ENCODE measurements around the gene BMP2. TPM values are rescaled to one million over a fixed set of nuclear protein-coding genes. Genes with fewer than 3 reads are reported as not detected.
A peak's percentile ranks its signal among the peaks of the same experiment; 100 is the strongest.

BMP2 gene
- 0.44 TPM for polyA plus RNA-seq (2013)

DNA sequence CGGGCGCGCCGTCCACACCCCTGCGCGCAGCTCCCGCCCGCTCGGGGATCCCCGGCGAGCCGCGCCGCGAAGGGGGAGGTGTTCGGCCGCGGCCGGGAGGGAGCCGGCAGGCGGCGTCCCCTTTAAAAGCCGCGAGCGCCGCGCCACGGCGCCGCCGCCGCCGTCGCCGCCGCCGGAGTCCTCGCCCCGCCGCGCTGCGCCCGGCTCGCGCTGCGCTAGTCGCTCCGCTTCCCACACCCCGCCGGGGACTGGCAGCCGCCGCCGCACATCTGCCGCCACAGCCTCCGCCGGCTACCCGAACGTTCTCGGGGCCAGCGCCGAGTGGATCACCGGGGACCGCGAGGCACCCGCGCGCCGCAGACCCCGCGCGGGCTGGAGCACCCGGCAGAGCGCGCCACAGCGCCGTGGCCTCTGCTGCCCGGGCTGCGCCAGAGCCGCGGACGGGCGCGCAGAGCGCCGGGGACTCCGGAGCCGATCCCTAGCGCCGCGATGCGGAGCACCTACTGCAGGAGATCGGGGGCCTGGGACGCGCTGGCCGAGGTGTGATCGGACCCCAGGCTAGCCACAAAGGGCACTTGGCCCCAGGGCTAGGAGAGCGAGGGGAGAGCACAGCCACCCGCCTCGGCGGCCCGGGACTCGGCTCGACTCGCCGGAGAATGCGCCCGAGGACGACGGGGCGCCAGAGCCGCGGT, at the start of gene BMP2:
Gene BMP2 (plus strand): TSS at position 151 of the 692 bp plus-strand sequence. CDS start 2,441 bp downstream, outside the sequence.
- ChIA-PET CTCF (interaction anchor here (1.6 to 2.6 kb wide), 2 partner anchors 60 to 62 kb away, joined by 5 to 7 read pairs; no protein-coding TSS in a partner anchor), POLR2A (no interaction called here)
- peaks cover 13 to 57% (median 40%) of the 10 kb centered on the region in 5 experiments for H3K27me3 ChIP-seq (replicated peaks in 2 of 5; ENCODE audit: control insufficient read depth in 4 of 5, insufficient read depth in 5 of 5, low read length in 4 of 5)
- peak; percentile 43 to 74 (median 64) for DNase-seq
- no peak within 1 kb of the TSS for H3K27ac ChIP-seq (ENCODE audit: insufficient read depth in 1 of 2, low read depth in 1 of 2, low read length in 2 of 2, poor library complexity in 1 of 2, severe bottlenecking in 2 of 2)
- peaks cover 0 to 32% (median 18%) of the 10 kb centered on the region in 4 experiments for H3K4me1 ChIP-seq (ENCODE audit: control extremely low read depth in 1 of 4, control insufficient read depth in 4 of 4, insufficient read depth in 4 of 4, low read length in 3 of 4)
- H3K9me3 ChIP-seq (ENCODE audit: control extremely low read depth in 1 of 5, control insufficient read depth in 4 of 5, insufficient read depth in 2 of 5, low read depth in 1 of 5, low read length in 4 of 5) = no peaks in the 10 kb centered on the region
- H3K4me3 ChIP-seq (ENCODE audit: control insufficient read depth in 1 of 7, extremely low read depth in 1 of 7, insufficient read depth in 4 of 7, low read depth in 2 of 7, low read length in 6 of 7) = peak within 1 kb of the TSS; percentile 33 to 78 (median 62)
- H3K36me3 ChIP-seq (ENCODE audit: control insufficient read depth in 4 of 4, insufficient read depth in 4 of 4, low read length in 3 of 4) = no peaks in the 10 kb centered on the region
- under 1% methylated on average over 104 of the region's 112 CpGs for WGBS (ENCODE audit: insufficient coverage)

DNA sequence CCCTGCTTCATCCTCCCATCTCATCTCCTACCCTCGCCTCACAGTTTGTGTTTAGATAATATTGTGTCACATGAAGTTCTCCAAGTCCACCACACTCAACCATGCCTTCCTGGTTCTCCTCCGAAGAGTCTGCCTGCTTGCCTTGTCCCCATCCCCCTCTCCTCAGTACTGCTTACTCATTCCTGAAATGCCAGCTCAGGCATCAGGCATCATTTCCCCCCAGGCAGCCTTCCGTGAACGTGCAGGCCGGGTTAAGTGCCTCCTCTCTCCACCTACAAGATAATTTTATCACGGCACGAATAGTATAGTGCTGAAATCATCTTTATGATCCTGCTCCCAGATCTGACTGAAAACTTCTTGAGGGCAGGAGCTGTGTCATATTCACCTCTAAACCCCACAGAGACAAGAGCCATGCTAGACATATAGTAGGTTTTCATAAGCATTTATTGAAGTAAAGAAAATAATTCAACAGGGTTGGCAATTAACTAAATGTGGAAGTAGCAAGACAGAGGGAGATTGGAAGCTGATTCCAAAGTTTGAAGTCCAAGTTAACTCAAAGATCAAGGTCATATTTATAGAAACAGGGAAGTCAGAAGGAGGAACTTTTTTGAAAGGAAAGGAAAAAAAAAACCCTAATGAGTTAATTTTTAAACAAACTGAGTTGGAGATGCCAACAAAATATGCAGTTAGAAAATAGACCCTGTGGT, 48.7 kb upstream of the BMP2 start:
- Histone ChIP-seq H3K4me3 (ENCODE audit: control insufficient read depth in 1 of 7, extremely low read depth in 1 of 7, insufficient read depth in 4 of 7, low read depth in 2 of 7, low read length in 6 of 7) (no peak overlapping the region), H3K27ac (ENCODE audit: insufficient read depth in 1 of 2, low read depth in 1 of 2, low read length in 2 of 2, poor library complexity in 1 of 2, severe bottlenecking in 2 of 2) (no peak overlapping the region), H3K4me1 (ENCODE audit: control extremely low read depth in 1 of 4, control insufficient read depth in 4 of 4, insufficient read depth in 4 of 4, low read length in 3 of 4) (no peaks in the 10 kb centered on the region), H3K27me3 (replicated peaks in 2 of 5; ENCODE audit: control insufficient read depth in 4 of 5, insufficient read depth in 5 of 5, low read length in 4 of 5) (peaks cover 0 to 64% (median 18%) of the 10 kb centered on the region in 5 experiments), H3K36me3 (ENCODE audit: control insufficient read depth in 4 of 4, insufficient read depth in 4 of 4, low read length in 3 of 4) (no peaks in the 10 kb centered on the region), H3K9me3 (ENCODE audit: control extremely low read depth in 1 of 5, control insufficient read depth in 4 of 5, insufficient read depth in 2 of 5, low read depth in 1 of 5, low read length in 4 of 5) (peaks cover 0 to 1% (median 0%) of the 10 kb centered on the region in 5 experiments)
- ChIA-PET CTCF (interaction anchor here (1.1 to 2.6 kb wide), 2 partner anchors 10 to 11 kb away, joined by 3 to 8 read pairs; no protein-coding TSS in a partner anchor), POLR2A (no interaction called here)
- DNase-seq = no peak
- 93% methylated on average over 4 of the region's 7 CpGs for WGBS (ENCODE audit: insufficient coverage)

GRCh38 chr20:6719369-6719721, 48.1 kb upstream of the BMP2 start:
- no peak for DNase-seq
- POLR2A ChIA-PET = no interaction called here
- CTCF ChIA-PET = interaction anchor here (2.6 kb wide), 1 partner anchor 12 kb away, joined by 8 read pairs; no protein-coding TSS in a partner anchor
- Histone ChIP-seq H3K27ac (ENCODE audit: insufficient read depth in 1 of 2, low read depth in 1 of 2, low read length in 2 of 2, poor library complexity in 1 of 2, severe bottlenecking in 2 of 2) (no peak overlapping the region), H3K4me3 (ENCODE audit: control insufficient read depth in 1 of 7, extremely low read depth in 1 of 7, insufficient read depth in 4 of 7, low read depth in 2 of 7, low read length in 6 of 7) (no peak overlapping the region), H3K36me3 (ENCODE audit: control insufficient read depth in 4 of 4, insufficient read depth in 4 of 4, low read length in 3 of 4) (no peaks in the 10 kb centered on the region), H3K4me1 (ENCODE audit: control extremely low read depth in 1 of 4, control insufficient read depth in 4 of 4, insufficient read depth in 4 of 4, low read length in 3 of 4) (no peaks in the 10 kb centered on the region), H3K27me3 (replicated peaks in 2 of 5; ENCODE audit: control insufficient read depth in 4 of 5, insufficient read depth in 5 of 5, low read length in 4 of 5) (peaks cover 0 to 60% (median 16%) of the 10 kb centered on the region in 5 experiments), H3K9me3 (ENCODE audit: control extremely low read depth in 1 of 5, control insufficient read depth in 4 of 5, insufficient read depth in 2 of 5, low read depth in 1 of 5, low read length in 4 of 5) (peaks cover 0 to 1% (median 0%) of the 10 kb centered on the region in 5 experiments)
- WGBS (ENCODE audit: insufficient coverage) = 100% methylated on average over 2 of the region's 4 CpGs

GRCh38 chr20:6726761-6727160, 40.7 kb upstream of the BMP2 start:
- DNase-seq = no peak
- WGBS (ENCODE audit: insufficient coverage) = no CpG with 5 or more reads among the region's 1 CpG
- Histone ChIP-seq H3K27ac (ENCODE audit: insufficient read depth in 1 of 2, low read depth in 1 of 2, low read length in 2 of 2, poor library complexity in 1 of 2, severe bottlenecking in 2 of 2) (no peak overlapping the region), H3K4me3 (ENCODE audit: control insufficient read depth in 1 of 7, extremely low read depth in 1 of 7, insufficient read depth in 4 of 7, low read depth in 2 of 7, low read length in 6 of 7) (no peak overlapping the region), H3K36me3 (ENCODE audit: control insufficient read depth in 4 of 4, insufficient read depth in 4 of 4, low read length in 3 of 4) (no peaks in the 10 kb centered on the region), H3K27me3 (replicated peaks in 2 of 5; ENCODE audit: control insufficient read depth in 4 of 5, insufficient read depth in 5 of 5, low read length in 4 of 5) (peaks cover 0 to 11% (median 2%) of the 10 kb centered on the region in 5 experiments), H3K4me1 (ENCODE audit: control extremely low read depth in 1 of 4, control insufficient read depth in 4 of 4, insufficient read depth in 4 of 4, low read length in 3 of 4) (no peaks in the 10 kb centered on the region), H3K9me3 (ENCODE audit: control extremely low read depth in 1 of 5, control insufficient read depth in 4 of 5, insufficient read depth in 2 of 5, low read depth in 1 of 5, low read length in 4 of 5) (no peaks in the 10 kb centered on the region)
- ChIA-PET CTCF (no interaction called here), POLR2A (no interaction called here)

DNA sequence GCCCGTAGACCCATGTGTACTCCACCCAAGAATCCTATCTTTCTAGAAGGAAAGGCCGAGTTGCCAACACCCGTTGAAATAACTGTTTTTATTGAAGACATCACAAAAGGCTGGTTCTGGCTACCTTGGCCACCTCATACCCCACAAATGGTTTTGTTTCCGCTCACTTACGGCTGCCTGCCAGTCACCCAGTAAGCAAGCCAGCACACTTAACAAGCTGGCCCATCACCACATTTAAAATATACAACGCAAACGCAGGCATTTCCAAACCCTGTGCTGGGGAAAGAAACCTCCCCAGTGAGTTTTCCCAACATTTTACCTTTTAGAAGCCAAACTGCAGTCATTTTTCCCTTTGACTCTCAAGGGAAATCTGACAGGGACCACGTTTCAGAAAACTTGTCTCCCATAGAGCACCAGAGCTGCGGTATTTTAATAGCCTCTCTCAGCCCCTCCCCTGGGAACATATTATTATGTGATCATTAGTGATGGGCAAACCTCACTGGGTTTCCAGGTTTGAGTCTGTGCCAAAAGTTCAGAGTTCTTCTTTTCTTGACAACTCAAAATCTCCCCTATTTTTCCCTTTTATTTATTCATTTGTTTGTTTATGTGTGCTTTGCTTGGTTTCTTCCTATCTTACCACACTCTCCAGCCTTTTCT, 36.7 kb upstream of the BMP2 start:
- Histone ChIP-seq H3K27me3 (replicated peaks in 2 of 5; ENCODE audit: control insufficient read depth in 4 of 5, insufficient read depth in 5 of 5, low read length in 4 of 5) (peaks cover 0 to 5% (median 2%) of the 10 kb centered on the region in 5 experiments), H3K36me3 (ENCODE audit: control insufficient read depth in 4 of 4, insufficient read depth in 4 of 4, low read length in 3 of 4) (no peaks in the 10 kb centered on the region), H3K4me1 (ENCODE audit: control extremely low read depth in 1 of 4, control insufficient read depth in 4 of 4, insufficient read depth in 4 of 4, low read length in 3 of 4) (no peaks in the 10 kb centered on the region), H3K4me3 (ENCODE audit: control insufficient read depth in 1 of 7, extremely low read depth in 1 of 7, insufficient read depth in 4 of 7, low read depth in 2 of 7, low read length in 6 of 7) (no peak overlapping the region), H3K9me3 (ENCODE audit: control extremely low read depth in 1 of 5, control insufficient read depth in 4 of 5, insufficient read depth in 2 of 5, low read depth in 1 of 5, low read length in 4 of 5) (peaks cover 0 to 8% (median 0%) of the 10 kb centered on the region in 5 experiments), H3K27ac (ENCODE audit: insufficient read depth in 1 of 2, low read depth in 1 of 2, low read length in 2 of 2, poor library complexity in 1 of 2, severe bottlenecking in 2 of 2) (no peak overlapping the region)
- ChIA-PET POLR2A (no interaction called here), CTCF (no interaction called here)
- DNase-seq = no peak
- 83% methylated on average over 8 of the region's 9 CpGs for WGBS (ENCODE audit: insufficient coverage)

GRCh38 chr20:6732001-6732447, 35.5 kb upstream of the BMP2 start:
- H3K4me1 ChIP-seq (ENCODE audit: control extremely low read depth in 1 of 4, control insufficient read depth in 4 of 4, insufficient read depth in 4 of 4, low read length in 3 of 4) = no peaks in the 10 kb centered on the region
- POLR2A ChIA-PET = no interaction called here
- H3K27ac ChIP-seq (ENCODE audit: insufficient read depth in 1 of 2, low read depth in 1 of 2, low read length in 2 of 2, poor library complexity in 1 of 2, severe bottlenecking in 2 of 2) = no peak overlapping the region
- CTCF ChIA-PET = no interaction called here
- 89% methylated on average over 3 of the region's 3 CpGs for WGBS (ENCODE audit: insufficient coverage)
- peaks cover 0 to 5% (median 0%) of the 10 kb centered on the region in 5 experiments for H3K27me3 ChIP-seq (replicated peaks in 2 of 5; ENCODE audit: control insufficient read depth in 4 of 5, insufficient read depth in 5 of 5, low read length in 4 of 5)
- peaks cover 0 to 8% (median 0%) of the 10 kb centered on the region in 5 experiments for H3K9me3 ChIP-seq (ENCODE audit: control extremely low read depth in 1 of 5, control insufficient read depth in 4 of 5, insufficient read depth in 2 of 5, low read depth in 1 of 5, low read length in 4 of 5)
- no peak overlapping the region for H3K4me3 ChIP-seq (ENCODE audit: control insufficient read depth in 1 of 7, extremely low read depth in 1 of 7, insufficient read depth in 4 of 7, low read depth in 2 of 7, low read length in 6 of 7)
- H3K36me3 ChIP-seq (ENCODE audit: control insufficient read depth in 4 of 4, insufficient read depth in 4 of 4, low read length in 3 of 4) = no peaks in the 10 kb centered on the region
- DNase-seq = no peak

Measured in common myeloid progenitor, CD34-positive (primary cell).